ENCODE data around the gene PRSS56. TPM values are rescaled to one million over a fixed set of nuclear protein-coding genes. Genes with fewer than 3 reads are reported as not detected.
A peak's percentile ranks its signal among the peaks of the same experiment; 100 is the strongest.

PRSS56 gene
- total and polyA plus RNA-seq, 9 donors = 0.27 to 0.35 TPM; not detected in 7

- Histone ChIP-seq H3K36me3 (no peaks in the 10 kb centered on the region), H3K4me3 (peak overlapping the region; percentile 22), H3K27ac (peak overlapping the region; percentile 88 to 97), H3K9me3 (no peaks in the 10 kb centered on the region), H3K27me3 (no peaks in the 10 kb centered on the region), H3K4me1 (ENCODE audit: insufficient read depth) (peaks cover 16% of the 10 kb centered on the region)
- WGBS, 3 donors = 1 to 3% (median 2%) methylated on average over 63 to 75 of the region's 75 CpGs
- intact Hi-C loops (cut with DNase I) = no loop called here
- peak; percentile 73 to 92 (median 89) for DNase-seq
- peak; percentile 32 for TF ChIP-seq EP300 (IDR thresholded peaks at IDR 0.05)
- TF ChIP-seq CTCF (IDR thresholded peaks at IDR 0.05) = no peak
- peak; percentile 66 for TF ChIP-seq POLR2A (IDR thresholded peaks at IDR 0.05)
Observed at GRCh38 chr2:232502911-232503808, 17.0 kb upstream of the PRSS56 start.

DNA sequence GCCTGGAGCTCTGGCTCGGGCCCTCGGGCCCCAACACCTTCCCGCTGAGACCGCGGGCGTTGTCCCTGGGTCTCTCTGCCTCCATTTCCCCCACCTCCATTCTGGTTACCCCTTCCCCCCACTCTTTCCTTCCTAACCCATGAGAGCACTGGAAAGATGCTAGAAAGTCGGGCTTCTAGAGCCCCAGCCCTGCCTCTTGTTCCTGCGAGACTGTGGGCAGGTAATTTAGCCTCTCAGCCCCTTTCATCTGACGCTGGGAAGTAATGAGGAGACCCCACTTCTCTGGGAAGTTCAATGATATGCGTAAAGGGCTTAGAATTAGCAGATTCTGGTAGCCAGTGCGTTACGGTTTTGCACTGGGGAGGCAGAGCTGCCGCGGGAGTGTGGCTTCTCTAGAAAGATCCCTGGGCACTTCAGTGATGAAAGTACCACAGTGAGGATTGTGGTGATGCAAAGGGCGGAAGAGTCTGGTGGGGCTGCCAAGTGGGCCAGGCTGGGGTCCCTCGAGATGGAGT, 16.3 kb upstream of the PRSS56 start:
- intact Hi-C loops (cut with DNase I) = no loop called here
- WGBS, 3 donors = 53 to 62% (median 55%) methylated on average over 16 of the region's 16 CpGs
- Histone ChIP-seq H3K27ac (peak overlapping the region; percentile 88 to 97), H3K4me1 (ENCODE audit: insufficient read depth) (peaks cover 16% of the 10 kb centered on the region), H3K4me3 (no peak overlapping the region), H3K9me3 (no peaks in the 10 kb centered on the region), H3K36me3 (no peaks in the 10 kb centered on the region), H3K27me3 (no peaks in the 10 kb centered on the region)
- TF ChIP-seq EP300 (IDR thresholded peaks at IDR 0.05) (no peak), POLR2A (IDR thresholded peaks at IDR 0.05) (no peak), CTCF (IDR thresholded peaks at IDR 0.05) (no peak)
- peak in 2 of 5 donors; percentile 42 to 44 for DNase-seq

GRCh38 chr2:232504438-232504837, 15.8 kb upstream of the PRSS56 start:
- no peaks in the 10 kb centered on the region for H3K9me3 ChIP-seq
- 66 to 95% (median 95%) methylated on average over 2 of the region's 2 CpGs for WGBS, 3 donors
- peak overlapping the region in 1 of 2 donors; percentile 97 for H3K27ac ChIP-seq
- DNase-seq = no peak
- no peaks in the 10 kb centered on the region for H3K36me3 ChIP-seq
- H3K4me1 ChIP-seq (ENCODE audit: insufficient read depth) = peaks cover 16% of the 10 kb centered on the region
- intact Hi-C loops (cut with DNase I) = no loop called here
- TF ChIP-seq POLR2A (IDR thresholded peaks at IDR 0.05) = no peak
- TF ChIP-seq CTCF (IDR thresholded peaks at IDR 0.05) = no peak
- TF ChIP-seq EP300 (IDR thresholded peaks at IDR 0.05) = no peak
- H3K4me3 ChIP-seq = no peak overlapping the region
- no peaks in the 10 kb centered on the region for H3K27me3 ChIP-seq

GRCh38 chr2:232505856-232506255, 14.3 kb upstream of the PRSS56 start:
- no peaks in the 10 kb centered on the region for H3K9me3 ChIP-seq
- intact Hi-C loops (cut with DNase I) = no loop called here

More at GRCh38 chr2:232505856-232506255, 14.3 kb upstream of the PRSS56 start:
- Histone ChIP-seq H3K36me3 (no peaks in the 10 kb centered on the region), H3K27me3 (no peaks in the 10 kb centered on the region), H3K4me3 (no peak overlapping the region), H3K27ac (no peak overlapping the region), H3K4me1 (ENCODE audit: insufficient read depth) (peaks cover 11% of the 10 kb centered on the region)
- TF ChIP-seq CTCF (IDR thresholded peaks at IDR 0.05) = no peak
- TF ChIP-seq EP300 (IDR thresholded peaks at IDR 0.05) = no peak
- no peak for TF ChIP-seq POLR2A (IDR thresholded peaks at IDR 0.05)
- WGBS, 3 donors = 56 to 65% (median 60%) methylated on average over 10 of the region's 10 CpGs
- DNase-seq = no peak

All from ovary (tissue), 9 donors.